Measurements from ENCODE around the gene FAM210A. TPM values are rescaled to one million over a fixed set of nuclear protein-coding genes. Genes with fewer than 3 reads are reported as not detected.
A peak's percentile ranks its signal among the peaks of the same experiment; 100 is the strongest.

FAM210A gene
- total and polyA plus RNA-seq, 9 of the 15 experiments (the other 6 are each of a cell fraction or from before 2014, with no cell fraction given), result 8.3 to 41.7 (median 19.1) TPM

GRCh38 chr18:13703899-13704298, 22.5 kb downstream of the FAM210A start:
- Histone ChIP-seq H4K20me1 (replicated peaks; ENCODE audit: control insufficient read depth, insufficient read depth, low read length) (no peaks in the 10 kb centered on the region; the same call in 1 of the 2 replicates), H3K4me3 (no peak overlapping the region), H3K27me3 (ENCODE audit: control insufficient read depth in 2 of 2, insufficient read depth in 2 of 2, low read length in 2 of 2) (no peaks in the 10 kb centered on the region), H3K9me3 (replicated peaks; ENCODE audit: control insufficient read depth, insufficient read depth, low read depth, low read length) (no peaks in the 10 kb centered on the region; the same call in none of the 2 replicates), H3K4me2 (ENCODE audit: insufficient read depth, low read length) (no peak overlapping the region), H3K27ac (ENCODE audit: extremely low read depth, low read depth, low read length) (no peak overlapping the region), H3K4me1 (replicated peaks in 1 of 2; ENCODE audit: control insufficient read depth in 2 of 2, insufficient read depth in 2 of 2, low read length in 2 of 2) (no peaks in the 10 kb centered on the region), H3K9ac (ENCODE audit: insufficient read depth in 1 of 2, low read depth in 2 of 2, low read length in 2 of 2) (no peak overlapping the region), H3K79me2 (ENCODE audit: control insufficient read depth, insufficient read depth, low read length) (peaks cover 95% of the 10 kb centered on the region), H3K36me3 (ENCODE audit: control insufficient read depth, insufficient read depth, low read length) (peaks cover 2% of the 10 kb centered on the region; the same call in 1 of the 3 replicates), H2AFZ (ENCODE audit: low read depth, low read length) (no peak overlapping the region), H3K9me1 (ENCODE audit: control insufficient read depth, insufficient read depth, low read length) (no peaks in the 10 kb centered on the region)
- ChIA-PET POLR2A (interaction anchor here (1.2 to 1.6 kb wide), 2 partner anchors 9 to 22 kb away, joined by 3 to 6 read pairs; partner anchors contain the start of gene FAM210A), CTCF (ENCODE audit: low intra/inter-chr PET ratio) (no interaction called here)
- WGBS (ENCODE audit: insufficient coverage, low coverage, missing lambda C conversion rate), result 94% methylated on average over 1 of the region's 1 CpG
- intact Hi-C loops (cut with micrococcal nuclease), result no loop called here
- ATAC-seq (no peak), DNase-seq (ENCODE audit: extremely low read depth in 1 of 4, low spot score in 3 of 4) (no peak), FAIRE-seq (no peak)
- in situ Hi-C loops (cut with MboI), result no loop called here
- TF ChIP-seq ZNF239 (CRISPR knock-in tag; IDR thresholded peaks at IDR 0.05), result no peak
- TF ChIP-seq, protein P1, sequence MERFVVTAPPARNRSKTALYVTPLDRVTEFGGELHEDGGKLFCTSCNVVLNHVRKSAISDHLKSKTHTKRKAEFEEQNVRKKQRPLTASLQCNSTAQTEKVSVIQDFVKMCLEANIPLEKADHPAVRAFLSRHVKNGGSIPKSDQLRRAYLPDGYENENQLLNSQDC (CRISPR knock-in tag; IDR thresholded peaks at IDR 0.05), result no peak
- no peak for TF ChIP-seq TCFL5 (CRISPR knock-in tag; conservative IDR thresholded peaks at IDR 0.05)
- TF ChIP-seq ARID4B (CRISPR knock-in tag; IDR thresholded peaks at IDR 0.05), result no peak
- TF ChIP-seq, protein P2, sequence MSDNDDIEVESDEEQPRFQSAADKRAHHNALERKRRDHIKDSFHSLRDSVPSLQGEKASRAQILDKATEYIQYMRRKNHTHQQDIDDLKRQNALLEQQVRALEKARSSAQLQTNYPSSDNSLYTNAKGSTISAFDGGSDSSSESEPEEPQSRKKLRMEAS (CRISPR knock-in tag; IDR thresholded peaks at IDR 0.05), result no peak
- TF ChIP-seq ZFP36 (IDR thresholded peaks at IDR 0.05; ENCODE audit: low read depth, low read length, partially characterized antibody), result peak; percentile 60
- BruUV-seq (replicated peaks), result no TSS peak

Data from K562 (cell line).